Activated B cell treated with CpG ODN at 0.5 μM for 24 hours (primary cell): ENCODE results near the gene PCDH9. TPM values are rescaled to one million over a fixed set of nuclear protein-coding genes. Genes with fewer than 3 reads are reported as not detected.
A peak's percentile ranks its signal among the peaks of the same experiment; 100 is the strongest.

Source experiments
- ATAC-seq: fragments of 200-7000 bp; cut with Tn5 transposase; one replicate; pipeline ENCODE4 v1.10.0; 2021; ENCODE audit warnings: low read depth, mild to moderate bottlenecking, moderate library complexity
- CTCF ChIA-PET: fragments of 350-600 bp; sonication (Branson Sonifier 250); formaldehyde crosslinking; loops from one replicate; lab custom pipeline; 2021; ENCODE audit warnings: antibody characterized with exemption; lab: Charles Lee
- POLR2A ChIA-PET: fragments of 350-600 bp; sonication (Branson Sonifier 250); formaldehyde crosslinking; loops from one replicate; lab custom pipeline; 2021; ENCODE audit warnings: antibody characterized with exemption; lab: Charles Lee
- DNase-seq: peaks from one replicate; pipeline ENCODE4 v3.0.0; 2022
- H3K27ac Mint-ChIP-seq: one replicate; pipeline ENCODE4 v1.8.0; 2020; ENCODE audit warnings: mixed read lengths
- H3K27me3 Mint-ChIP-seq: one replicate; pipeline ENCODE4 v1.8.0; 2021; ENCODE audit warnings: mixed read lengths
- H3K36me3 Mint-ChIP-seq: one replicate; pipeline ENCODE4 v1.8.0; 2021; ENCODE audit warnings: low read depth, mixed read lengths
- H3K4me1 Mint-ChIP-seq: one replicate; pipeline ENCODE4 v1.8.0; 2021; ENCODE audit warnings: mixed read lengths
- H3K4me3 Mint-ChIP-seq: one replicate; pipeline ENCODE4 v1.8.0; 2020; ENCODE audit warnings: mild to moderate bottlenecking, mixed read lengths
- H3K9me3 Mint-ChIP-seq: one replicate; pipeline ENCODE4 v1.8.0; 2020; ENCODE audit warnings: mixed read lengths
- intact Hi-C: fragments of 100-400 bp; cut with micrococcal nuclease; formaldehyde crosslinking; loops from one replicate; pipeline ENCODE4 v1.15.1; 2024
- total RNA-seq: library from RNA; stranded (reverse); gene quantifications from 2 replicates; pipeline ENCODE4 v1.2.3, GENCODE V29; 2022
- TF ChIP-seq, protein P1 (sequence below): fragments of 200-600 bp; IDR thresholded peaks from one replicate; pipeline ENCODE4 v1.8.0; 2022; ENCODE audit warnings: antibody characterized with exemption, mild to moderate bottlenecking

The PCDH9 gene
- total RNA-seq, 1 donor from 2014 or later = 6.4 TPM

DNA sequence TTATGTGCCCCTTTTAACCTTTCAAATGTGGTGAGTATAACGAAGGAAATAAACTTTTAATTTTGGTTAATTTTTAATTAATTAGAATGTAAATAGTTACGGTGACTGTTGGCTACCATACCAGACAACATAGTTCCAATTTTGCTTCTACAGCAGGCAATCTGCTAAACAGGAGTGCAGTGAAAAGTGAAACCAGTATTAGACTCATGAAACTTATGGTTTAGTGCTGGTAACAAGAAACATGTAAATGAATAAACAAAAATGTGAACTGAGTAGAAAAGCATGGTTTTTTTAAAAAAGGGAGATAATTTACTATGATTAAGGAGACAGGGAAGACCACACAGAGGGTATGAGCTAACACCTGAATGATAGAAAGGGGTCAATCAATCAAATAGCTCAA, 478.4 kb downstream of the PCDH9 start:
- no peak overlapping the region for H3K4me3 Mint-ChIP-seq
- ATAC-seq (no peak), DNase-seq (no peak)
- intact Hi-C loops = no loop called here
- peaks cover 7% of the 10 kb centered on the region for H3K4me1 Mint-ChIP-seq
- CTCF ChIA-PET = no interaction called here
- H3K27ac Mint-ChIP-seq = no peak overlapping the region
- peaks cover 10% of the 10 kb centered on the region for H3K9me3 Mint-ChIP-seq
- H3K27me3 Mint-ChIP-seq = no peaks in the 10 kb centered on the region
- POLR2A ChIA-PET = no interaction called here
- H3K36me3 Mint-ChIP-seq = no peaks in the 10 kb centered on the region
- TF ChIP-seq, protein P1, sequence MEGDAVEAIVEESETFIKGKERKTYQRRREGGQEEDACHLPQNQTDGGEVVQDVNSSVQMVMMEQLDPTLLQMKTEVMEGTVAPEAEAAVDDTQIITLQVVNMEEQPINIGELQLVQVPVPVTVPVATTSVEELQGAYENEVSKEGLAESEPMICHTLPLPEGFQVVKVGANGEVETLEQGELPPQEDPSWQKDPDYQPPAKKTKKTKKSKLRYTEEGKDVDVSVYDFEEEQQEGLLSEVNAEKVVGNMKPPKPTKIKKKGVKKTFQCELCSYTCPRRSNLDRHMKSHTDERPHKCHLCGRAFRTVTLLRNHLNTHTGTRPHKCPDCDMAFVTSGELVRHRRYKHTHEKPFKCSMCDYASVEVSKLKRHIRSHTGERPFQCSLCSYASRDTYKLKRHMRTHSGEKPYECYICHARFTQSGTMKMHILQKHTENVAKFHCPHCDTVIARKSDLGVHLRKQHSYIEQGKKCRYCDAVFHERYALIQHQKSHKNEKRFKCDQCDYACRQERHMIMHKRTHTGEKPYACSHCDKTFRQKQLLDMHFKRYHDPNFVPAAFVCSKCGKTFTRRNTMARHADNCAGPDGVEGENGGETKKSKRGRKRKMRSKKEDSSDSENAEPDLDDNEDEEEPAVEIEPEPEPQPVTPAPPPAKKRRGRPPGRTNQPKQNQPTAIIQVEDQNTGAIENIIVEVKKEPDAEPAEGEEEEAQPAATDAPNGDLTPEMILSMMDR = no peak

DNA sequence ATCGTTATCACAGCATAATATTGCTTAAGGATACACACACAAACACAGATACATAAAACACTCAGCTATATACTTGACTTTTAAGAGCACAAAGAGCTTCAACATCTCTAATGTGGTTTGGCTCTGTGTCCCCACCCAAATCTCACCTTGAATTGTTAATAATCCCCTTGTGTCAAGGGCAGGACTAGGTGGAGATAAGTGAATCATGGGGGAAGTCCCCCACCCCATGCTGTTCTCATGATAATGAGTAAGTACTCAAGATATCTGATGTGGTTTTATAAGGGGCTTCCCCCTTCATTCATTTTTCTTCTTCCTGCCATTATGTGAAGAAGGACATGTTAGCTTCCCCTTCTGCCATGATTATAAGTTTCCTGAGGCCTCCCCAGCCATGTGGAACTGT, 481.4 kb downstream of the PCDH9 start:
- ChIA-PET POLR2A (no interaction called here), CTCF (no interaction called here)
- Mint-ChIP-seq H3K9me3 (peaks cover 10% of the 10 kb centered on the region), H3K4me3 (no peak overlapping the region), H3K4me1 (peaks cover 7% of the 10 kb centered on the region), H3K36me3 (no peaks in the 10 kb centered on the region), H3K27ac (no peak overlapping the region), H3K27me3 (no peaks in the 10 kb centered on the region)
- intact Hi-C loops = no loop called here
- DNase-seq (no peak), ATAC-seq (peak; percentile 69)
- TF ChIP-seq, protein P1 = no peak

DNA sequence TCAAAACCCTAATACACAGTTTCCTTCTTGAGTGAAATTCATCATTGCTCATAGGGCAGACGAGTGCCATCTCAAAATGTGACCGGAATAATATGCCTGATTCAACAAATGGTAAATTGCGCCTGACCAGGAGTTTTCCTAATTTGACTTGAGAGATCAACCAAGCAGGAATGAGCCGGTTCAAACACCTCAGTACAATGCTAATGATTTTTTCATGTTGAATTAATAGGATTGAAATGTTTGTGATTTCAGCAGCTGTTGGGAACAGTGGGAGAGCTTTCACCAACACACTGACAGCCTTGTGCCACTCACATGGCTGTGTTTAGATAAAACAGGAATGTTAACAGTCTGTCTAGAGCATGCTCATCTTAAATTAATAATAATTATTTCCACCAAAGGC, 484.8 kb downstream of the PCDH9 start:
- peaks cover 10% of the 10 kb centered on the region for H3K9me3 Mint-ChIP-seq
- H3K4me3 Mint-ChIP-seq = no peak overlapping the region
- peaks cover 5% of the 10 kb centered on the region for H3K4me1 Mint-ChIP-seq
- TF ChIP-seq, protein P1 = no peak
- no peaks in the 10 kb centered on the region for H3K27me3 Mint-ChIP-seq
- no peak overlapping the region for H3K27ac Mint-ChIP-seq
- DNase-seq = no peak
- no peak for ATAC-seq
- intact Hi-C loops = no loop called here
- CTCF ChIA-PET = no interaction called here
- POLR2A ChIA-PET = no interaction called here
- H3K36me3 Mint-ChIP-seq = no peaks in the 10 kb centered on the region

DNA sequence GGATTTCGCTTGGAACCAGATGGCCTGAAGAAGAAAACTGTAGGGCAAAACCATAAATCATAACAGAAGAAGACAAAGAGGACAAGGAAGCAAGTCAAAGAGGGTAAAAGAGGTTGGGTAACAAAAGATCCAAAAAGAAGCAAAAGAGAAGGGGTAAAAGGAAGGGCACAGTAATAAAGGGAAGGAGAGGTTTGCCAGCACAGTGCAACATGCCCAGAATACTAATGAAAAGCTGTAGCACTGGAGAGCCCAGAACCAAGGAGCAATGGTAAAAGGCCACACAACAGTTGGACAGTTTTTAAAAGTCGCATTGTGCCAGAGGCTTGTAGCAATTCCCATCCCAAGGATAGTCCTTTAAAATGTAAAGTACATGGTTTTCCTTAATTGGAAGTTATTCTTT, 506.6 kb downstream of the PCDH9 start:
- intact Hi-C loops = no loop called here
- ATAC-seq (no peak), DNase-seq (no peak)
- no peak overlapping the region for H3K4me3 Mint-ChIP-seq
- TF ChIP-seq, protein P1 = no peak
- H3K27ac Mint-ChIP-seq = no peak overlapping the region
- CTCF ChIA-PET = interaction anchor here (0.9 kb wide), 1 partner anchor 104 kb away, joined by 3 read pairs; no protein-coding TSS in a partner anchor
- POLR2A ChIA-PET = no interaction called here
- H3K36me3 Mint-ChIP-seq = no peaks in the 10 kb centered on the region
- H3K4me1 Mint-ChIP-seq = peaks cover 4% of the 10 kb centered on the region
- no peaks in the 10 kb centered on the region for H3K9me3 Mint-ChIP-seq
- H3K27me3 Mint-ChIP-seq = no peaks in the 10 kb centered on the region

DNA sequence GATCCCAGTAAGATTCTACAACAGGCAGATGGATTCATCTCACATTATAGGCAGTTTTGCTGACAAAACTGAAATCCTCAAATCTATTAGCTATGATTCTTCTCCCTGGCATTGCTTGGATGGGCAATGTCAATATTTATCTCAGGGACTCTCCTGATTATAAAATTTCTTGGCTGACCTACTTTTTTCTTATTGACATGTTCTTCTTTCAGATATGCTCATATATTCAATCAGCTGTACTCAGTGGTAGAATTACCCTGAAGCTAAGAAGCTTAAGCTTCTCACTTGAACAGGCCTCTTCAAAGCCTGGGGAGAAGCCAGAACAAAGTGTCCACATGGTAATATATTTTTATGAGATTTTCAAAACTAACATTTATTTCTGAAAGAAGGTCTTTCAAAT, 513.6 kb downstream of the PCDH9 start:
- no peak overlapping the region for H3K27ac Mint-ChIP-seq
- peaks cover 4% of the 10 kb centered on the region for H3K4me1 Mint-ChIP-seq
- ATAC-seq (no peak), DNase-seq (no peak)
- H3K36me3 Mint-ChIP-seq = no peaks in the 10 kb centered on the region
- H3K9me3 Mint-ChIP-seq = no peaks in the 10 kb centered on the region
- H3K4me3 Mint-ChIP-seq = no peak overlapping the region
- intact Hi-C loops = no loop called here
- H3K27me3 Mint-ChIP-seq = no peaks in the 10 kb centered on the region
- POLR2A ChIA-PET = no interaction called here
- CTCF ChIA-PET = no interaction called here
- TF ChIP-seq, protein P1 = no peak
